Hematopoietic multipotent progenitor cell treated with erythropoietin and hydrocortisone succinate and interleukin-3 and kit ligand, for 8 days (in vitro differentiated cells): ENCODE measurements around the gene SCRG1.
A peak's percentile ranks its signal among the peaks of the same experiment; 100 is the strongest.

ENCODE experiments used
- DNase-seq: peaks from one replicate; pipeline ENCODE4 v3.0.0-alpha.2; 2015

SCRG1 gene

DNA sequence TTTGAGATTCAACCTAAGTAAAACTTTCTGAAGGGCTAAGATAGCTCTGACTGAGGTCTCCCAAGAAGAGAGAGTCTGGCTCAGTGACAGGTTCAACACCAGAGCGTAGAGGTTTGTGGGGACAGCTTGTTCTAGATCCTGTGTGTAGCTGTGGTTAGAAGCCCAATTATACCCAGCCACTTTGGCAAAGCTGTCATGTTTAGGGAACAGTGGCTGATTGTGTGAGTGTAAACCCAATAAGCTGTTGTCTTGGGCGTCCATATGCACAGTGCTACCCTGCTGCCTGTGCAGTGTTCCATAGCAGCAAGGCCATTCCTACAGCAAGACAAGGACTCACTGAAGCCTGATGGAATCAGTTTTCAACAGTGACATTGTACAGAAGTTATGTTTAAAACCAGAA lies 11.2 kb upstream of the SCRG1 start:
- no peak for DNase-seq

- DNase-seq = no peak
Measured at GRCh38 chr4:173405840-173406606, 7.1 kb upstream of the SCRG1 start.

- no peak for DNase-seq
Measured at GRCh38 chr4:173404296-173404865, 5.5 kb upstream of the SCRG1 start.

DNA sequence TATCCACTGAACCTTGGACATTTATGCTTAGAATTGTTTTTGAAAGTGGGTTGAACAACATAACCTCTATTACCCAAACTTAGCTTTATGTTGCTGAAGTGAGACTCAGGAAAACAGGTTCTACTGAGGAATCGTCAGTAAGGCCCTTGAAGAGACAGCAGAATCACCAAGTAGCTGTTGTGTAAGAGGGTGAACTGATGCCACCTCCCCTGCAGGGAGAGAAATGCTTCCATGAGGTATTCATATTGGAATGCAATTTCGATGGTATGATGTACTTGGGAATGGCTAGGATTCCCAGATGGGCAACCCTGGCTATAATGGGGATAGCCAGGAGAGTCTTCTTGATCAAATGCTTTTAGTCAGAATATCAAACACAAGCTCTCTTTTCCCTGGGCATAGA lies 4.1 kb upstream of the SCRG1 start:
- DNase-seq = no peak

- no peak for DNase-seq
Measured at GRCh38 chr4:173401063-173401462, 2.1 kb upstream of the SCRG1 start.

DNA sequence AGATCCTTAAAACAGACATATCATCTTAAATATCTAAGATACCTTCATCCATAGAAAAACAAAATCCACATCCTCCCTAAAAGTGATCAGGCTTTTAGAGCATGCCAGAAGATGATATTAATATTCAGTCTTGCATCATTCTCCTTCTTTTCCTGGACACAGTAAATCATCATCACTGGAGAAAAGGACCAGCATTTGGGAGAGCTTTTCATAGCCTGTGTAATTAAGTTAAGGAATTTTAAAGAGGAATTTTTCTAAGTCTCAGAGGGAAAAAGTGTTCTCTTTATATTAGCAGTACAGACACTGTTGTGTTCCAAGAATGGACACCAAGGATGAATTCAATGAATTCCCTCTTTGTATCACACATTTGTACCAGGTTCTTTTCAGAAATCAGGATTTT lies 696 bp downstream of the SCRG1 start:
- no peak for DNase-seq

DNA sequence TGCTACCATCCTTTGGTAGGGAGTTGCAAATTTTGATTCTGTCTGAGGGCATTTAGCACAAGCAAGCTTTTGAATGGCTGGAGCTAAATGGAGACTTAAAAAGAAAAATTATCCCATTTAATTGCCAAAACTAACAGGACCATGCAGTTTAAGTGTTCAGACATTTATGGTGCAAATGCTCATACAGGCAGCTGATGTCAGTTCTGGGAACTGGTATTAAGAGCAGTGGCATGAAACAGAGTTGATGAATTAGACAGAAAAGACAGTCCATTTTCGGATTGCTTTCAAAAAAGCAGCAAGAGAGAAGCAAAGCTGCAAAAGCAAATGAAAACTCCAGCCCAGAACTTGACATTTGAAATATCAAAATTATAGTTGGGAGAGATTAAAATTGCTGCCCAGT lies 1.3 kb downstream of the SCRG1 start:
- no peak for DNase-seq

DNA sequence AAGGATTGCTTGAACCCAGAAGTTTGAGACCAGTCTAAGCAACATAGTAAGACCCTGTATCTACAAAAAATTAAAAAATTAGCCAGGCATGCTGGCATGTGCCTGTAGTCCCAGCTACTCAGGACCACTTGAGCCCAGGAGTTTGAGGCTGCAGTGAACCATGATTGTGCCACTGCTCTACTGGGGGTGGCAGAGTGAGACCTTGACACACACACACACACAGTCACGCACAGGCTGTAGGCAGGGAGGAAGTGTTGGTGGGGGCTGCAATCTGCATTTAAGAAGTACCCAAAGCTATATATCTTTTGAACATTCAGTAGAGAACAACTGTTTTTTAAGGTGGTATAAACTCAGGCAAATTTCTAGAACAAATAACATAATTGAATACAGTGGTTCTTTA lies 7.2 kb downstream of the SCRG1 start:
- no peak for DNase-seq

DNA sequence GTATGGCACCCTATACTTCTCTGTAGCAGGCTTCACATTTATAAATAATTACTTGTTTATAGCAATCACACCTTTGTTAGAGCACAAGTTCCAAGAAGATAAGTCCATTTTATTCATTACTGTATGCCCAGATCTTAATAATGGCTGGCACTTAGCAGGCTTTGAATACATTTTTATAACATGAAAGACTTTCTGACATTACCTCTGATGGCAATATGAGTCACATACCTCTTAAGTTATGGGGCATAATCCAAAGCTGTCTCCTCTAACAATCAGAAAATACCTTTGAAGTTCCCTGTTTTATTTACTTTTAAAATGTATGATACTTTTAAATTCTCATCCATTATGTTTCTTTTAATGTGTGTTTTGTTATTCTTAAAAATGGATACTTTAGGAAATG lies 12.2 kb downstream of the SCRG1 start:
- peak; percentile 19 for DNase-seq

DNA sequence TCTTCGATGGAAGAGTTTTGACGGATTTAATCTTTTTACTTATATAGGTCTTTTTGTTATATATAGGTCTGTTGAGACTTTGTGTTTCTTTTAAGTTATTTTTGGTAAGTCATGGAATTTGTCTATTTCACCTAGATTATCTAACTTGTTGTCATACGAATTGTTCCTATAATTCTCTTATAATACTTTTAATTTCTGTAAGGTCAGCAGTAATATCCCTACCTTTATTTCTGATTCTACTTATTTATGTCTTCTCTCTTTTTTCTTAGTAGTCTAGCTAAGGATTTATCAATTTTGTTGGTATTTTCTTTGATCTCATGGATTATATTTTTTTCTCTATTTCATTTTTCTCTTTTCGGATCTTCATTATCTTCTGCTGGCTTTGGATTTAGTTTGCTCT lies 16.6 kb downstream of the SCRG1 start:
- DNase-seq = no peak

GRCh38 chr4:173381610-173382009 lies 17.3 kb downstream of the SCRG1 start:
- DNase-seq = no peak

GRCh38 chr4:173380987-173381386 lies 17.9 kb downstream of the SCRG1 start:
- DNase-seq = no peak

GRCh38 chr4:173379929-173380328 lies 19.0 kb downstream of the SCRG1 start:
- no peak for DNase-seq

GRCh38 chr4:173374588-173374987 lies 24.3 kb downstream of the SCRG1 start:
- DNase-seq = no peak

GRCh38 chr4:173371292-173372192 lies 27.4 kb downstream of the SCRG1 start:
- DNase-seq = peak; percentile 74

DNA sequence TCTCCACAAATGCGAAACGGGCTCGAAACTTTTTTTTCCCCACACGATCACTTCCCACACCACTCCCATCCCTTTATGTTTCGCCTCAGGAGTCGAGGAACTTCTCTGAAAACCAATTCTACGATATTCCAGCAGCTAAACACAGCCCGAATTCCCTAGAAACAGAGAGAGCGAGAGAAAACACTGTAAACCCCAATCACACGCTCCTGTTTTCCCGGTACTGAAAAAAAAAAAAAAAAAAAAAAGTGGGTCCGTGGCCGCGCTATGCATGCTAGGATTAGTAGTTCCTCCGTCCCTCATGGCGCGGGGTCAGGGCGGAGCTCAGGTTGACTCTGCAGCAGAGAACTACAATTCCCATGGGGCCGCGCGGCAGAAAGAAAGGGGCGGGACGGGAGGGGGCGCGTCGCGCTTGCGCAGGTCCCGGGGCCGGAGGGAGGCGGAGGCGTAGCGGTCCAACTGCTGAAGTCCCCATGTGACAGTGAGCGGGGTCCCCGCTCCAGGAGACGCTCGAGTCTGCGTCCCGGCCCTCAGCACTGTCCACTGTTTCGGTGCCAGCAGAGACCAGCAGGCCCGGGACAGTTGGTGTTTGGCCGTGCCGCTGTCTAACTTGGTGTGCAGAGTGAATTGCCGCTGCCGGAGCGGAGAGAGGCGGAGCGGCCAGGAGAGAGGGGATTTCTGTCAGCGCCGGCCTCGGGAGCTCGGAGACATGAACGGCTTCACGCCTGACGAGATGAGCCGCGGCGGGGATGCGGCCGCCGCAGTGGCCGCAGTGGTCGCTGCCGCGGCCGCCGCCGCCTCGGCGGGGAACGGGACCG lies 28.2 kb downstream of the SCRG1 start, which contains the start of gene SAP30:
TSS of gene SAP30 (plus strand) at position 478 of the 815 bp plus-strand sequence. CDS start at position 707, 229 bp downstream.
- DNase-seq = peak; percentile 98

- DNase-seq = no peak
Measured at GRCh38 chr4:173370130-173370476, 28.8 kb downstream of the SCRG1 start.

GRCh38 chr4:173367946-173368345 lies 31.0 kb downstream of the SCRG1 start:
- peak; percentile 61 for DNase-seq

GRCh38 chr4:173367285-173367684 lies 31.6 kb downstream of the SCRG1 start:
- DNase-seq = no peak

DNA sequence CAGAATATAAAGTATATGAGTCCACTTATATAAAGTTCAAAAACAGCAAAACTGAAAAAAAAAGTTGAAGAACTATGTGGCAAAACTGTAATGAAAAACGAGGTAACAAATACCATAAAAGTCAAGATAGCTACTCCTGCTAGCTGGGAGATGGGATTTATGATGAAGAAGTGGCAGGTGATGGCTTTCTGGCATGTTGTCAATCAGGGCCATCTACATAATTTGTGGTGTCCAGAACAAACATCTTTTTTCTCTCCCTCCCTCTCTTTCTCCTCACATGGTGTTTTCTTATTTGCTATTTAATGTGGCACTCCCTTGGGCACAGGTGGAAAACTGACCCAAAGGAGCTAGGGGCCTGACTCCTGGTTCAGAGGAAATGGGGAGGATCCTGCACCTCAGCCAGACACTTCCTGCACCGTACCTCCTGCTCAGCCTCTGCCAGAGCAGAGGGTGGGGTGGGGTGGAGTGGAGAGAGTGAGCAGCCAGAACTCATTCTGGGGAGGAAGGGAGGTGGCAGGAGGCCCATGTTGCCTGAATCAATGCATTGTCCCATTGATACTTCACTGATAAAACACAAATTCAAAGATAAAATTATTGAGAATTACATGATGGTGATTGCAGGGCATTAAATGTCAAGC lies 33.4 kb downstream of the SCRG1 start:
- no peak for DNase-seq

- no peak for DNase-seq
Measured at GRCh38 chr4:173362666-173363065, 36.2 kb downstream of the SCRG1 start.

GRCh38 chr4:173360587-173361221 lies 38.2 kb downstream of the SCRG1 start:
- peak; percentile 40 for DNase-seq
